Measurements from ENCODE around the gene CD302. TPM values are rescaled to one million over a fixed set of nuclear protein-coding genes. Genes with fewer than 3 reads are reported as not detected.
"Not testable (repeated sequence)": the region's sequence is repeated elsewhere in the genome, so short reads cannot be mapped to it uniquely, and the experiment has no call there.

The CD302 gene
- total RNA-seq, 1 experiment from 2014 or later = 9.2 TPM

DNA sequence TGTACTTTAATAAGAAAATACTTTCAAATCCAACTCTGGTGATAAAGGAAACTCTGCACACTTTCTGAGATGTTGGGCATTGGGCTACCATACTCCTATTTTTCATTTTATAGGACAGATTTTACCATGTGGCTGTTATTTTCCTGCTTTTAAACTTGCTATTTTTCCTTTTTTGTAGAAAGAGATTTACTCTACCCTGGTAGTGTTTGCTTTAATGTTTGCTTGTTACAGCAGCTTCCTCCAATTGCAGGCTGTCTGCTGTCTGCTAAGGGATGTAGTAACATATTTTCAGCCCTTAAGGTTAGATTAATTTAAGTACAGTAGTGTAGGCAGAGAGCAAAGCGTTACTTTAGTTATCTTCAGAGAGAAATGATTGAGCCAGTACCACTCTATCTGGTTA, 47.1 kb downstream of the CD302 start:
- no peak for DNase-seq (ENCODE audit: low spot score)

GRCh38 chr2:159748089-159748488, 49.9 kb downstream of the CD302 start:
- no peak for DNase-seq (ENCODE audit: low spot score)

DNA sequence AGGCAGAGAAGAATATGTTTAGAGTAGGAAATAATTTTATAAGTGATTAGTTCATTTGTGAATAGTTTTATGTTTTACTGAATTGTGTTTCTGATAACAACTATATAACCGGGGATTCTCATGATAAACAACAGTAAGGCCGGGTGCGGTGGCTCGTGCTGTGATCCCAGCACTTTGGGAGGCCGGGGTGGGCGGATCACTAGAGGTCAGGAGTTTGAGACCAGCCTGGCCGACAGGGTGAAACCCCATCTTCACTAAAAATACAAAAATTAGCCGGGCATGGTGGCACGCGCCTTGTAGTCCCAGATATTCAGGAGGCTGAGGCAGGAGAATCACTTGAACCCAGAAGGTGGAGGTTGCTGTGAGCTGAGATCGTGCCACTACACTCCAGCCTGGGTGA, 52.8 kb downstream of the CD302 start:
- DNase-seq (ENCODE audit: low spot score) = not testable (repeated sequence)

DNA sequence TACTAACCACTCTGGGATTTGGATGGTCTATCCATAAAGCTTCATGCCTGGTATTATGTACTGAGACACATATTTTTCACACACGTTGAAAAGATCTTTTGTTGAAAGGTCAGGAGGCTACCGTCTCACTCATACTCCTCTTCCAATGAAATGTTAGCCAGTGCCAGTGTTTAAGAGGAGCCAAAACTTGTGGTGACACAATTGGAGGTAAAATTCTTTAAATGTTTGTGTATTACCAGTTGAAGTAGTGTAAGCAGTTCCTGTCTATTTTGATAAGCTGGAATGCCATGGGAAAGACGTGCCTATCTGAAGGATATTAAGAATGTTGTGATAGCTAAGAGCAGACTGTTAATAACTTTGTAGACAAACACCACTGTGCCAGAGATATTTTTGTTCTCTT, 53.6 kb downstream of the CD302 start:
- DNase-seq (ENCODE audit: low spot score) = peak; percentile 34

DNA sequence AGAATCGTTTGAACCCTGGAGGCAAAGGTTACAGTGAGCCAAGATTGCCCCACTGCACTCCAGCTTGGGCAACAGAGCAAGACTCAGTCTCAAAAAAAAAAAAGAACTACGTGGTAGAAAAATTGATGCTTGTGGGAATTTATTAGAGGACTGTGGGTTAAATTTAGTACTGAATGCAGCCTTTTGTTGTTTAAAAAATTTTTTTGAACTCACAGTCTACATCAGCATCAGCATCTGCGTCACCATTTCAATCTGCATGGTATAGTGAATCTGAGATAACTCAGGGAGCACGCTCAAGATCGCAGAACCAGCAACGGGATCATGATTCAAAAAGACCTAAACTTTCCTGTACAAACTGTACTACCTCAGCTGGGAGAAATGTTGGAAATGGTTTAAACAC, 55.2 kb downstream of the CD302 start:
- DNase-seq (ENCODE audit: low spot score) = no peak

DNA sequence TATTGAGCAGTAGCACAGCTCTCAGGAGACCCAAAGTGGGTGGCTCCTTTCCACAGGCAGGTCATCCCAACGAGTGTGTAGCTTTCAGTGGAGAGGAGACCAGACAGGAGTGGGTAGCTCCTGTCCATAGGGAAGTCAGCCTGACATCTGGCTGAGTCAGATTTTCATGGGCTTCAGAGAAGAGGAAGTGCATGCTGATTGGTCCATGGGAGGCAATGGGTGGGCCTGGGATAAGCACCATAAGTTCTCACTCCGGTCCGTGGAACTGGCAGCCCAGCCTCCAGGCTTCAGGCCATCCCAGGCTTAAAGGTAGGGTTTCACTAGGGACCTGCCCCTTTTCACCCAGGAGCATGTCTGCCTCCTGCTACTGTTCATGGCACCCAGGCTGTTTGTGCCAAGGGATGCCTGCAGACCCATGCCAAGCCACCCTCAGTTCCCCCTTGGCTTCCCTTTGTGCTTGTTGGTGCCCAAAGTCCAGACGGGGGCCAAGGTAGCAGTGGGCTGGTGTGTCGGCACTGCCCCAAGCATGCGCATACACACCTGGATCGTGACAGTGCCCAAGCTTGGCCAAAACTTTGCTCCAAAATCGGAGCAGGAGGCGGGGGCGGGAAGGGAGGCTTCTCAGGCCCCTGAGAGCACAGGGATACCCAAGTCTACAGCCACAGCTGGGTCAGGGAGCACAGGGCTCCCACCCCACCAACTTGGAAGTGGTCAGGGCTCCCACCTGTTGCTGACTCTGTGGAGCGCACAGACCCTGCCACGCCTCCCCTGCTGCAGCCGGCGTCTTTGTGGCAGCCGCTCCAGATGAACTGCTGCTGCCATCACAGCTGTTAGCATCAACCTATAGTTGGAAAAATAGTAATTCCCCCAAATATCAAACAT, 59.3 kb downstream of the CD302 start:
- DNase-seq (ENCODE audit: low spot score) = no peak

DNA sequence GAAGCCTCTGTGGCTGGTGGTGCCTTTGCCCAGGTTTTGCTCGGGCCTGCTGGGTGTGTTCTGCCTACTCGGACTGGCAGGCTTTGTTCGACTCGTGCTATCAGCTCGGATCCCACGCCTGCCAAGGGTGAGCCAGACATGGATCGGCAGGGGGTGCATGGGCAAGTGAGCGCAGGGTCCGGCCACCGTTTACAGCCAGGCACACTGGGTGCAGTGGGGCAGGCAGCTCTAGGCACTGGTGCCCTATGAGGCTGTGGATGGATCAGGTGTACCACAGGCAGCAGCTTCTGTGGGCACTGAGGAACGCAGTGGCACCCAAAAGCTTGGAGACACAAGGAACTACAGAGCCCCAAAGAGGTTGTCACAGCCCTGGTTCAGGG, 60.1 kb downstream of the CD302 start:
- no peak for DNase-seq (ENCODE audit: low spot score)

DNA sequence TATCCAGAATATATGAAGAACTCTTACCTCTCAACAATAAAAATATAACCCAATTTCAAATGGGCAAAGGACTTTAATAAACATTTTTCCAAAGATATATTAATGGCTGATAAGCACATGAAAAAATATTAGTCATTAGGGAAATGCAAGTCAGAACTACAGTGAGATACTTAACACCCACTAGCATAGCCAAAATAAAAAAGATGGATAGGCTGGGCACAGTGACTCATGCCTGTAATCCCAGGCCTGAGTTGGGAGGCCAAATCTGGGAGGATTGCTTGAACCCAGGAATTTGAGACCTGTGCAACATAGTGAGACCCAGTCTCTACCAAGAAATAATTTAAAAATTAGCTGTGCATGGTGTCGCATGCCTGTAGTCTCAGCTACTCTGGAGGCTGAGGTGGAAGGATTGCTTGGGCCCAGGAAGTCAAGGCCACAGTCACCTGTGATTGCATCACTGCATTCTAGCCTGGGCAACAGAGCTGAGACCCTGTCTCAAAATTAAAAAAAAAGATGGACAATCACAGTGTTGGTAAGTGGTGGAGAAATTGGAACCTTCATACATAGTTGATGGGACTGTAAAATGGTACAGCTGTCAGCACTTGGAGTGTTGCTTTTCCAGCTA, 60.6 kb downstream of the CD302 start:
- no peak for DNase-seq (ENCODE audit: low spot score)

DNA sequence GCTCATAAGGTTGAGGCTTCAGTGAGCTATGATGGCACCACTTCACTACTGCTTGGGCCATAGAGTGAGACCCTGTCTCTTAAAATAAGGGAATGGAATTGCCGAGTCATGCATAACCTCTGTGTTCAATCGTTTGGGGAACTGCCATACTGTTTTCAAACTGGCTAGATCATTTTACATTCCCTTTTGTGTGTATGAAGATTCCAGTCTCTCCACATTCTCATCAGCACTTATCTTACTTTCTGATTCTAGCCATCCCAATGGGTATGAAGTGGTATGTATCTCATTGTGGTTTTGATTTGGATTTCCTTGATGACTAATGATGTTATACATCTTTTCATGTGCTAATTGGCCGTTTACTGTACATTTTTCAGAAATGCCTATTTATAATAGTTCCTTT, 62.0 kb downstream of the CD302 start:
- peak; percentile 52 for DNase-seq (ENCODE audit: low spot score)

DNA sequence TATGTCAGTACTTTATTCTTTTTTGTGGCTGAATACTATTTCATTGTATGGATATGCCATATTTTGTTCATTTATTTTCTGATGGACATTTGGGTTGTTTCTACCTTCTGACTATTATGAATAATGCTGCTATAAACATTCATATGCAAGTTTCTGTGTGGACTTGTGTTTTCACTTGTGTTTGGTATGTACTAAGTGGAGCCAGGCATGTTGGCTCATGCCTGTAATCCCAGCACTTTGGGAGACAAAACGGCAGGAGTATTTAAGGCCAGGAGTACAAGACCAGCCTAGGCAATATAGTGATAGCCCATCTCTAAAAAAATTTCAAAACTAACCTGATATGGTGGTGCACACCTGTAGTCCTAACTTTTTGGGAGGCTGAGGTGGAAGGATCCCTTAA, 62.4 kb downstream of the CD302 start:
- no peak for DNase-seq (ENCODE audit: low spot score)

- no peak for DNase-seq (ENCODE audit: low spot score)
Measured at GRCh38 chr2:159728629-159729028, 69.4 kb downstream of the CD302 start.

- no peak for DNase-seq (ENCODE audit: low spot score)
Measured at GRCh38 chr2:159725713-159726112, 72.3 kb downstream of the CD302 start.

DNA sequence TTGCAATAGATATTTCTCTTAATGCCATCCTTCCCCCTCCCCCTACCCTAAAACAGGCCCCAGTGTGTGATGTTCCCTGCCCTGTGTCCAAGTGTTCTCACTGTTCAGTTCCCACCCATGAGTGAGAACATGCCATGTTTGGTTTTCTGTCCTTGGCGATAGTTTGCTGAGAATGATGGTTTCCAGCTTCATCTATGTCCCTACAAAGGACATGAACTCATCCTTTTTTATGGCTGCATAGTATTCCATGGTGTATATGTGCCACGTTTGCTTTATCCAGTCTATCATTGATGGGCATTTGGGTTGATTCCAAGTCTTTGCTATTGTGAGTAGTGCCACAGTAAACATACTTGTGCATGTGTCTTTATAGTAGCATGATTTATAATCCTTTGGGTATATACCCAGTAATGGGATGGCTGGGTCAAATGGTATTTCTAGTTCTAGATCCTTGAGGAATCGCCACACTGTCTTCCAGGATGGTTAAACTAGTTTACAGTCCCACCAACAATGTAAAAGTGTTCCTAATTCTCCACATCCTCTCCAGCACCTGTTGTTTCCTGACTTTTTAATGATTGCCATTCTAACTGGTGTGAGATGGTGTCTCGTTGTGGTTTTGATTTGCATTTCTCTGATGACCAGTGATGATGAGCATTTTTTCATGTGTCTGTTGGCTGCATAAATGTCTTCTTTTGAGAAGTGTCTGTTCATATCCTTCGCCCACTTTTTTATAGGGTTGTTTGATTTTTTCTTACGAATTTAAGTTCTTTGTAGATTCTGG, 73.0 kb downstream of the CD302 start:
- not testable (repeated sequence) for DNase-seq (ENCODE audit: low spot score)

DNA sequence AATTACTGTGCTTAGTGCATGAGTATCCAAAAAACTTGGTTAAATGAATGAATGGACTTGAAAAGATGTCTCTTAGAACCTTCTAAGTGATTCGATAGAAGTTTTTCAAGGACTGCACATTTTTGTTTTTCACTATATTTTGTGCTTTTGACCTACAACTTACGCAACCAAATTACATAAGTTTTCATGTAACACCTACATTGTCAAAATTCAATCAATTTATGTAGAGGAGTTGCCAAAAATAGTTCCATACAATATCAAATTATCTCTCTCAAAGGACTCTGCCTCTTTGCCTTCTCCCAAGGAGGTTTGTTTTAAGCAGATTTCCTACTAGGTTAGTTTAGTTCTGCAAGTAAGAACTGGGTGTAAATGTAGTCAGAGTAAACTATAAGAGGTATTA, 75.4 kb downstream of the CD302 start:
- DNase-seq (ENCODE audit: low spot score) = no peak

- no peak for DNase-seq (ENCODE audit: low spot score)
Measured at GRCh38 chr2:159720676-159721075, 77.3 kb downstream of the CD302 start.

Other genes with a start within 250 kb of the CD302 start
- 25.3 and 43.4 TPM in 2 replicates for gene BAZ2B, start 181.7 kb downstream of the CD302 start, total RNA-seq (2014; rRNA removed; shearing (Covaris generic))
- gene MARCHF7, start 85.7 kb downstream of the CD302 start, total RNA-seq (2014; rRNA removed; shearing (Covaris generic)) = 164 and 178 TPM in 2 replicates
- 0.34 TPM in 1 of 2 replicates, not detected in the other for gene LY75, start 106.5 kb upstream of the CD302 start, total RNA-seq (2014; rRNA removed; shearing (Covaris generic))